Frontal cortex (tissue), 4 donors: ENCODE results near the gene CNNM3. TPM values are rescaled to one million over a fixed set of nuclear protein-coding genes. Genes with fewer than 3 reads are reported as not detected.
A peak's percentile ranks its signal among the peaks of the same experiment; 100 is the strongest.

Experiments used
- DNase-seq, 2 donors: peaks; one replicate each; pipeline ENCODE4 v3.0.0; 2012; ENCODE audit warnings: low spot score in 2 of 2
- FAIRE-seq: peaks from 2 replicates; lab custom pipeline; 2012; peaks lifted over from hg19 to GRCh38; lab: Jason Lieb, UNC
- total RNA-seq: library from RNA; depleted of rRNA; stranded (reverse); fragments of >200 nt; gene quantifications from one replicate; pipeline ENCODE4 v1.2.3, GENCODE V29; 2014
- donor health status: control.
- donor health status: control.
- donor health status: control.

Gene CNNM3
- total RNA-seq, 1 donor from 2014 or later, result 11.8 TPM

DNA sequence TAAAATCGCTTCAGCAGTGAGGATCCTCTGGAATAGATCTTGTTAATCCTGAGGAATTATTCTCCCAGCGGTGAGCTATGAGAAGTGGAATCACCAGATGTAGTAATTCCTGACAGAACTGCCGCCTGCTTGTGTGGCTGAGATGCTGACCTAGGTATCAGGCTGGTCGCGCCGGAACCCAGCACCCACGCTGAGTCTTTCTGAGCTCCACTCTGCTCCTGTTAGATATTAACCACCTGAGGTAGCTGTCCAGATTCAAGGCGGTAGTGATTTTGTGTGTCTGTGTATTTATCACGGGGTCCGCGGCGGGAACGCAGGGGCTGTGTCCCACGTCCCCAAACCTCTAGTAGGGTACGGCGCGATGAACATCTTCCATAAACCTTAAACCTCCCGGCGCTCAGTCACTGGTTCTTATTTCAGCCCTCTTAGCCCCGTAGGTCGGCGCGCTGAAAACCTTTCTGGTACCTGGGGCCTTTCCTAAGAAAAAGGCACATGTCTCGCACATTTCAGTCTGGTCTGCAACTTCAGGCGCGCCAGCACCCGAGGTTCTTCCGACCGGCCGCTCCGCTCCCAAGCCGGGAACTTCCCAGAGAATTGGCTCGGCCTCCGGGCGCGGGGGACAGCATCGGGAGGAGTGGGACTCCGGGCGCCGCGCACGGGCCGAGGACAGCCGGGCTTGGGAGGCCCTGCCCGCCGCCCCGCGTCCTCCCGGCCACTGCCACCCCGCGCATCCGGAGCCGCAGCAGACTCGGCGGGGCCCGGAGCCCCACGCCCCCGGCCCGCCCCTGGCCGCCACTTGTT, 542 bp upstream of the CNNM3 start:
- peak in 1 of 2 donors; percentile 56 for DNase-seq
- FAIRE-seq, result no peak

DNA sequence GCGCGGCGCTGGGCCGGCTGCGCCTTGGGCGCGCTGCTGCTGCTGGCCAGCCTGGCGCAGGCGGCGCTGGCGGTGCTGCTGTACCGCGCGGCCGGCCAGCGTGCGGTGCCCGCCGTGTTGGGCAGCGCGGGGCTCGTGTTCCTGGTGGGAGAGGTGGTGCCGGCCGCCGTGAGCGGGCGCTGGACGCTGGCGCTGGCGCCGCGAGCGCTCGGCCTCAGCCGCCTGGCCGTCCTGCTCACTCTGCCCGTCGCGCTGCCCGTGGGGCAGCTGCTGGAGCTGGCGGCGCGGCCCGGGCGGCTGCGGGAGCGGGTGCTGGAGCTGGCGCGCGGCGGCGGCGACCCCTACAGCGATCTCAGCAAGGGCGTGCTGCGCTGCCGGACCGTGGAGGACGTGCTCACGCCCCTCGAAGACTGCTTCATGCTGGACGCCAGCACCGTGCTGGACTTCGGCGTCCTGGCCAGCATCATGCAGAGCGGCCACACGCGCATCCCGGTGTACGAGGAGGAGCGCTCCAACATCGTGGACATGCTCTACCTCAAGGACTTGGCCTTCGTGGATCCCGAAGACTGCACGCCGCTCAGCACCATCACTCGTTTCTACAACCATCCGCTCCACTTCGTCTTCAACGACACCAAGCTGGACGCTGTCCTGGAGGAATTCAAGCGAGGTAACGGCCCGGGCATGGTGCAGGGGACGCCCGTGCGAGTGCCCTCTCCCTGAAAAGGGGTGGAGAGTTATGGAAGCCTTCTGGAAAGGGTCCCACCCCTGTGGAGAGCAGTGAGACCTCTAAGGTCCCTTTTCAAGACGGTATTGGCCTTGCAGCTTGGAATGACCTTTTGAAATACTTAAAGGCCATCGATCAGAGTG, 1.0 kb downstream of the CNNM3 start:
- DNase-seq (no peak), FAIRE-seq (no peak)

DNA sequence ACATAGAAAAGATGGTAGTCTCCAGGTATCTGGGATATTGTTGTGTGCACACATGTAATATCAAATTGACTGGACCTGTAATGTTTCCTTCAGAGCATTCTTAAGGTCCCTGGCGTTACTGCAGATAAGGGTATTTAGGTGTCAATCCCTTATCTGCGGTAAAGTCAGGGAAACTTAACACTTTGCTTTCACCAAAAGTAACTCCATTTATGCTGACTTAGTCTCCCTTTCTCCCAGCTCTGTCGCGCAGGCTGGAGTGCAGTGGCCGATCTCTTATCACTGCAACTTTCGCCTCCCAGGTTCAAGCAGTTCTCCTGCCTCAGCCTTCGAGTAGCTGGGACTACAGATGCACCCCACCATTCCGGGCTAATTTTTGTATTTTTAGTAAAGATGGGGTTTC, 1.8 kb downstream of the CNNM3 start:
- FAIRE-seq (no peak), DNase-seq (no peak)

DNA sequence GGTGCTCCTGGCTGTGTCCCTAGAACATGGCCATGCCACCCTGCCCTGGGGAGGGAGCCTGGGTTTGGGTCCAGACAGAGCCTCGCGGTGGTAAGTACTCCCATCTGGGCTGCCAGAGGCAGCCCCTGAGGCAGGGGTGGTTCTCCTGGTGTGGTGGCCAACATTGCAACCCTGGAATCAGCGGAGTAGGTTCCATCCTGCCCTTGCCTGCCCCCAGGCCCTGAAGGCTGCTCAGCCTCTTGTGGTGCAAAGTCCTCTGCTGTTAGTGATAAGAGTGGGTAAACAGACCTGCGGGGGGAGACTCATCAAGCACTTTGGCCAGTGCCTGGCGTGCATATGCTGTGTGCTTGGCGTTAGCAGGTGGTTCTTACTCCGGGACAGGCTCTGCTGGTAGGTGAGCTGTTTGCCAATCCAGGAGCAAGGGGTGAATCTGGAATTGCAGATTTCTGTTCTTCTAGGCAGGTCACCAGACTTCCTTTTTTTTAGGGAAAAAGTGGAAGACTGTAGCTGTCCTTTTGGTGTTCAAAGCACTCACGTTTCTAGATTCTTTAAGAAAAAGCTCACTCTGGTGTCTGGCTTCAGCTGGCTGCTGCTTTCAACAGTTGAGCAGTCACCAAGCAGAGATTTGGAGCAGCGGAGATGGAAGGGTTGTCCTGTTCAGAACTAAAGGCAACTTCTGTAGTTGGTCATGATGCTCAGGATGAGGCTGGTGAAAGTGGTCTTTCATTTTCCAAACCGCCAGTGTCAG, 3.2 kb downstream of the CNNM3 start:
- FAIRE-seq, result no peak
- DNase-seq, result no peak

DNA sequence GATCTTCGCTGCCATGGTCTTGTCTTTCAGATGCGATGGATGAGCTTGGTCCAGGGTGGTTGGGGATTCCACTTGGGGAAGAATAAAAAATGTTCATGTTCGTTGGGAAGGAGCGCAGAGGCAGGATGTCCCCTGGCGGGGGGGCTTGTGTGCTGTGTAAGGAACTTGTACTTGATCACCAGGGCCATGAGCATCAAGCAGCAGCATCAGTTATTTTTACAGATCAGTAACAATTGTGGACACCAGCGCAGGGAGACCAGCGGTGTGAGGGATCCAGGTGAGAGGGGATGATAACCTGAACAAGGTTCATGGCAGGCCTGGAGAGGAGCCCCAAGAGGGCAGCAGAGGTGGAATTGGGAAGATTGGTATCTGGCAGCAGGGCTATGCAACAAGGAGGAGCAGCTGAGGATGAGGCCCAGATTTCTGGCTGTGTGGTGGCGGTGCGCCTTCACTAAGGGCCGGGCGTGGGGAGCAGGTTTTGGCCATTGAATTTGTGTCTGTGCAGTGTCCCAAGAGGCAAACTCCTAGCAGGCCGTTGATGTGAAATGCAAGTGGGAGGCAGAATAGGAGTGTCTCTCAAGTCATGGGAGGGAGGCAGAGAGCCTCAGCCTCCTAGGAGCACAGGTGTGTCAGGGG, 3.9 kb downstream of the CNNM3 start:
- FAIRE-seq, result no peak
- DNase-seq, result no peak

DNA sequence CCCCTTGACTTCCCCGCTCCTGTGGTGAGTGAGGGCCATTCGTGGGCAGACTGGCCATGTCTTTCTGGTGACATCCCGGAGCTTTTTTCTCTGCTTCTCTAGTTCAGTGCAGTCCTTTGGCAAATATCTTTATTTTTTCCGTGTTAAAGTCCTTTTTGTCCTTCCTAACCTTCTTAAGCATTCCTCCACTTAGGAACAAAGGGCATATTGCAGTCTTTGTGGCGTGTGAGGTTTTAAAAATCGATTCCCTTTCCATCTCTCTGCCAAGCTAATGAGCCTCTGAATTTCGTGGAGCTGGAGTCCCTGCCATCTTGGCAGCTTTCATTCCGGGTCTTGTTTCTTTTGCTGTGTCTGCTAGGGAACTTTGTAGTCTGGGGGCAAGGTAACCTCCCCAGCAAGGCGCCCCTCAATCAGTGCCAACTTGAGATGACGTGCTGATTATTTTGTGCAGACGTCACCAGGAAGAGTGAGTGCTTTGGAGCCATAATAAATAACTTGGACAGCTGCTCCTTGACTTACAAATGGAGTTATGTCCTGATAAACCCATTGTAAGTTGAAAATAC, 5.1 kb downstream of the CNNM3 start:
- DNase-seq, result no peak

DNA sequence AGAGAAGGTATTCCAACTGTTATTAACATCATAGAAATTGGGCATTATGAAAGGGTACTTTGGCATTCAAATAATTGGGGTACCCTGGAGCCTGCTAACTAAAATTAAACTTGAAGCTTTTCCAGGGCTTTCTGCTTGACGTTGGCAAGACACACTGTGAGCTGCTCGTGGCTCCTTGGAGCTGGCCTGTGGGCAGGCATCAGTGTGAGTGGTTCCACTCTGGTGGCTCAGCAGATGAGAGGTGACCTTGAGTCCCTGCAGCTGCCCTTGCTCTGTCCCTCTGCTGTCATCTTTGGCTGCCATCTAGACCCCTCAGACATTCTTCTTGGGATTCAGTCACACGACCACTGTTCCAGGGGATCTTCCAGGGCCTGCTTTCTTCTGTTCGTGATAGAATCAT, 6.7 kb downstream of the CNNM3 start:
- DNase-seq, result no peak
- FAIRE-seq, result no peak

More for the DNA sequence above, 5.1 kb downstream of the CNNM3 start:
- no peak for FAIRE-seq

DNA sequence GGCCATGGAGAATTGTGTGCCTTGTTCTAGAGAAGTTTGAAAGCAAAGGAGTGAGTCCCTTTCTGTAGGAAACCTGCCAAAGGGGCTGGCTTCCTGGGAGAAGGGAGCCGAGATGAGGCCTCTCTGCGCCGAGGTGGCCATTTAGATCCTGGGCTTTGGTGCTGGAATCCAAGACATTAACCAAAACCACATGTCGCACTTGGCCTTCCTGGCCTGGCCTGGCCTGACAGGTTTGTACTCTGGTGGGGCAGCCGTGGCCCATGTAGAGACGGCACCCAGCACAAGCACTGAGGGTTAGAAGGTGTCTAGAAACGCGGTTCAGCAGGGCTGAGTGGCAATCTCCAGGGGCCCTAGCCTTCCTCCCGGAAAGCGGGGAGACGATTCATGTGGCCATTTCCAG, 7.1 kb downstream of the CNNM3 start:
- FAIRE-seq (no peak), DNase-seq (no peak)

DNA sequence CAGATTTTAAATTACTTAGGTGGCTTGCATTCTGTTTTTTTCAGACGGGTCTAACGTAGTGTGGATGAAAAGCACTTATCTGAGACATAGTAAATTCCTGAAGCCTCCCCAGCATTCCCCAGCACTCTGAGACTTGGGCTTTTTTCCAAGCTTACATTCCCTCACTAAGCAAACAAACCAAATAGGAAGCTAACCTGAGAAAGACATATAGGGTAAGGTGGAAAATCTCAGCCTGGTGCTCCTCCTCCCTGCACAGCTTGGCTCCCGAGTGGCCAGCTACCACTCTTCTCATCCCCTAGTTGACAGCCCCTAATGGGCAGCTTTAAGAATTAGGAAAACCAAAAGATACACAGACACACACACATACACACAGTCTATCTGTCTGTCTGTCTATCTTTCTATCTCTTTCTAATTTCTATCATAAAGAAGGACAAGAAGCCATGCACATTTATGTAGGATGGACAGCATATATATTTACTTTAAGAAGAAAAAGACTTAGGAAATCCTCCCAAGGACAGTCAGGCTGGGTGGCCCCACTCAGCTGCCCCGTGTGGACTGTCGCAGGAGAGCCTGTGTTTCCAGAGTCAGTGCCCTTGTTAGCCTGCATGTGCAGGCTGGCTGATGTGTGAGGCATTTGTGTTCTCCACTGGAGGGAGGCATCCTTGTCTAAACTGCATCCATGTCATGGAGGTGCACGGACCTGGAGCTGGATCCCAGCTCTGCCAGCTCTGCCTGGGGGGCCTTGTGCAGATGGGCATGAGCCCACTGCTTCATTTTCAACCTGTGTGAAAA, 8.2 kb downstream of the CNNM3 start:
- no peak for FAIRE-seq
- DNase-seq, result no peak

DNA sequence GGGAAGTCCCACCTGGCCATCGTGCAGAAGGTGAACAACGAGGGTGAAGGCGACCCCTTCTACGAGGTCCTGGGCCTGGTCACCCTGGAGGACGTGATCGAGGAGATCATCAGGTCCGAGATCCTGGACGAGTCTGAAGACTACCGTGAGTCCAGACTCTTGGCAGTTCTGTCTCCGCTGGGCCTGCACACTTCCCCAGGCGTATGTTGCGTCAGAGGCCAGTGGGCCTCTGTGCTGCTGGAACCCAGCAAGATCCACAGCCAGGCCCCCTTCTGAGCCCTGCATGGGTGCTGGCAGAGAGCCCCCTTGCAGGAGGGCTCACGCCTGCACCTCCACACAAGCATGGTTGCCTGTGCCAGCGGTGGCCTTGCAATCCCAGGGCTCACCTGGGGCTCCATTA, 9.0 kb downstream of the CNNM3 start:
- DNase-seq, result no peak
- no peak for FAIRE-seq

DNA sequence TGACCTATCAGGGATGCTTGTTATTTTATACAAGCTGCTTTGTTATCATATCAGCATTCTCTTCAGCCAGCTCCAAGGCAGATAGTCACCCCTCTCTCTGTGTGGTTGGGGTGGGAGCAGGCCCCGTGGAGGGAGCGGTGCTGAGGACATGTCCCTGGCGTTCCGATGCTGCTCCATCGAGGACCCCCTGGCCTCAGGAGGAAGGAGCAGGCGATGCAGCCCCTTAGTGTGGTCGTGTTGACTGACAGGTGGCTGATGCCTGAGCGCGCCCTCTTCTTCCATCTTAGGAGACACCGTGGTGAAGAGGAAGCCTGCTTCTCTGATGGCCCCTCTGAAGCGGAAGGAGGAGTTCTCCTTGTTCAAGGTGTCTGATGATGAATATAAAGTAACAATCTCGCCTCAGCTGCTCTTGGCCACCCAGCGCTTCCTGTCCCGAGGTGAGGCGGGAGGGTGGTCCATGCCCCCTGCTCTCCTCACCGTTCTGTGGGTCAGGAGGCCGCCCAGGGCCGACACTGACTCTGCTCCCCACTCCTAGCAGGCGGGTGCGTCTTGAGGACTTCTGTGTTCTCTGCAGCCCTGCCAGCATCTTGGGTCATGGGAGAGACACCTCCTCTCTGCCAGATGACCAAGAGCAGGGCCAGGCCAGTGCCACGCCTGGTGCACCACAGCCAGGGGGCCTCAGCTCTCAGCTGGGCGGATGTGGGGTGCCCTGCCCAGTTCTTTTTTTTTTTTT, 10.6 kb downstream of the CNNM3 start:
- DNase-seq (no peak), FAIRE-seq (no peak)

DNA sequence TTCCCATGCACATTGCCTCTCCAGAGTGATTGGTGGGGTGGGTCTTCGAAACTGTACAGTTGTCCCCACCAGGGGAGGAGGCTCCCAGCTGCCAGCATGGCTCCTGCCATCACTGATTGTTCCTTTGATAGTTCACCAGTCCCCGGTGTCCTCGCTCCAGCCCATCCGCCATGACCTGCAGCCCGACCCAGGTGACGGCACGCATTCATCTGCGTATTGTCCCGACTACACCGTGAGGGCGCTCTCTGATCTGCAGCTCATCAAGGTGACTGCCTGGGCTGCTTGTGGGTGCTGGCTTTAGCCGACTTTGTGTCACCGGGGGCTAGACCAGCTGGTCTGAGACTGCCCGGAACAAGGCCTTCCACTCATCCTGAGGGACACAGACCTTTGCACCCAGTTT, 12.4 kb downstream of the CNNM3 start:
- FAIRE-seq, result no peak
- DNase-seq, result no peak

DNA sequence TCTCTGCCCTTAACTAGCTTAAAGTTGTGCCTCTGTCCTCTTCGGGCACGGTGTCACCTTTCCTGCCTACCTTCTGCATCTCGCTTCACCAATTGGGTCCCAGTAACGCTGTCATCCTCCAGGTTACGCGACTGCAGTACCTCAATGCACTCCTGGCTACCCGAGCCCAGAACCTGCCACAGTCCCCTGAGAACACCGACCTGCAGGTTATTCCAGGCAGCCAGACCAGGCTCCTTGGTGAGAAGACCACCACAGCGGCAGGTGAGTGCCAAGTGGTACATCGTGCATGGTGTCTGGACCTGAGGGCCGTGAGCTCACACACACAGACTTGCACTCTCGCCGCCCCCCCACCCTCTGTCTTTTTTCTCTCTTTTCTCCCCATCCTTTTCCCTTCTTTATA, 12.8 kb downstream of the CNNM3 start:
- FAIRE-seq (no peak), DNase-seq (no peak)

DNA sequence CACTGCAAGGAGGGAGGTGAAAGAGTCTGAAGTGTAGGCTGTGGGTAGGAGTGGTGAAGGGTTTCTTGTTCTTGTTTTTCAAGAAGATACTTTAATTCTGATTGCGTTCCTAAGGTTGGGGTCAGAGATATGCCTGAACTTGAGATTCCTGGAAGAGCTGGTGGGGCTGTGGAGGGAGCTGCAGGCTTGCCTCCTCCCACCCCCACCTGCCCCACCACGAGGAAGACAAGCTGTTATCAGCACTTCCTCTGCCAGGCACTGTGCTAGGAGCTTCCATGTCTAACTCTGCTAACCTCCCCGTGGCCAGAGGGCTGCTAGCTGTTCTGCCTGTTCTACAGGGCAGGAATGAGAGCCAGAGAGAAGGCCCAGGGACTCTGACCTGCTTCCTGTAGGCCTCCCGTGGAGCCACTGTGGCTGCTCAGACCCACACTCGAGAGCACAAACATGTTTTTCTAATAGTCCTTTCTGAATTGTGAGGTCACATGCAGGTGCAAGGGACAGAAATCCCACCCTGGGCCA, 14.0 kb downstream of the CNNM3 start:
- DNase-seq (no peak), FAIRE-seq (no peak)

DNA sequence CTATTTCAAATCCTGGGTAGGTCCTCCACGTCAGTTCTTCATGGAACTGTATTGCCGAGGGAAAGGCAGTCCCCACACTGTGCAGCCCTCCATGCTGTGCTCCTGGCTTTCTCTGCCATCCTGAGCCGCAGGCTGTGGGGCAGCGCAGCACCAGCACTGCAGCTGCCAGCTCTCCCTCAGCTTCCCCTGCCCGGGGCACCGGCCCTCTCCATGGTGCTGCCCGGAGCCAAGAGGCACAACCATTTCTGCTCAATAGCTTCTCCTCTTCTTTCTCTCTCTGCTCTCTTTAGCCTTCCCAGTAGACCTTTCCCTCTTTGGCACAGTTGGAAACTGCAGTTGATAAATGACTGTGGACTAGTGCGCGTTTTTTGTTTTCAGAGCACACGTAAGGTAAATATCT, 15.6 kb downstream of the CNNM3 start:
- DNase-seq (no peak), FAIRE-seq (no peak)

DNA sequence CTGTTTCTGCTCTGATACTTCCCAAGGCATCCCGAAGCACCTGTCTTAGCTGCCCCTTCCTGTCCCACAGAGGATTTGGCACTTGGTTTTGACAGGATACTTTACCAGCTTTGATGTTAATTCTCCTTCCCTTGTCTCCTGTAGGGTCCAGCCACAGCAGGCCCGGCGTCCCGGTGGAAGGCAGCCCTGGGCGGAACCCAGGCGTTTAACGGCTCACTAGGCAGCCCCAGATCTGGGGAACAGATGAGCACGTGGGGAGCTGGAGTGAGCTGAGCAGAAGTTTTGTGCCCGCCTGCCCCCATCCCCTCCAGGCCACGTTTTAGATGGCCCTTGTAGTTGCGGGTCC, 16.3 kb downstream of the CNNM3 start:
- FAIRE-seq, result no peak
- no peak for DNase-seq

DNA sequence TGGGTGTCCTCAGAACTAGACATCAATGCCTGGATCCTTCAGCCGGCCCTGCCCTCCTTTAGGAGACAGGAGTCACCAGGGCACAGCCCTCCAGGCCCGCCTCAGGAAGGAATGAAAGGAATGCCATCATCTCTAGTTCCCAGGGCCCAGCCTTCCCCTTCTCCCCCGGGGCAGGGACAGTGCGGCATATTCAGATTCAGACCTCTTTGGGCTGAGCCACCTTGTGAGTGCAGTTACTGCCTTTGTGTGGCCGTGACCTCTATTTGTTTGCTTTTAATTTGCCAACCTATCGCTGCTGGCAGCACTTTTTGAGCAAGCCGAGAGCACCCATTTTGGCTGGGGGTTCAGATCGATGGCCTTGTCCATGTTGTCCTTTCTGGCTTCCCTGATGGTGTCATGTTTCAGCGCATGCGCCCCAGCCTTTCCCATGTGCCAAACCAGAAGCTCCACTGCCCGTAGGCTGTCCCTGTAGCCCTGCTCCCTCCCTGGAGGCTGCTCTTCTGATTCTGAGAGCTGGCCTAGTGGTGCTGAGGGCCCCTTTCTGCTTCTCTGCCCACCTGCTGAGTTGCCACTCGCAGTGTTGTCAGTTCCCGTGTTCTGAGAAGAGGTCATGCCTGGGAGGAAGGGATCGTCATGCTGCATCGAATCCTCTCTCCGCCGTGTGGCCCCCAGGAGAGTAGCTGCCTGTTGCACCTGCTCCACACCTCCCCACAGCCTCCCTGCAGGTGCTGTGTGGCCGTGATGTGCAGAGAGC, 16.9 kb downstream of the CNNM3 start:
- no peak for FAIRE-seq

More for the DNA sequence above, 16.9 kb downstream of the CNNM3 start:
- DNase-seq, result peak in 1 of 2 donors; percentile 43
